Renal cortex interstitium (tissue), 15 donors: ENCODE results near the gene RNF169. TPM values are rescaled to one million over a fixed set of nuclear protein-coding genes. Genes with fewer than 3 reads are reported as not detected.
A peak's percentile ranks its signal among the peaks of the same experiment; 100 is the strongest.

Experiments
- DNase-seq, 11 donors: peaks; one replicate each; pipeline ENCODE4 v3.0.0-alpha.2; 2013; ENCODE audit warnings: low read depth in 9 of 11, low spot score in 4 of 11; ENCODE audit errors: extremely low read depth in 1 of 11
- long read RNA-seq, 16 experiments: transcript quantifications; one replicate each; lab custom pipeline, GENCODE V29; 2026
- polyA plus RNA-seq, 3 donors: library from polyadenylated mRNA; unstranded; fragments of 120-200 nt; gene quantifications; one replicate each; pipeline ENCODE4 v1.2.1, GENCODE V29; 2013; ENCODE audit not compliant: insufficient read length in 3 of 3

The RNF169 gene, protein sequence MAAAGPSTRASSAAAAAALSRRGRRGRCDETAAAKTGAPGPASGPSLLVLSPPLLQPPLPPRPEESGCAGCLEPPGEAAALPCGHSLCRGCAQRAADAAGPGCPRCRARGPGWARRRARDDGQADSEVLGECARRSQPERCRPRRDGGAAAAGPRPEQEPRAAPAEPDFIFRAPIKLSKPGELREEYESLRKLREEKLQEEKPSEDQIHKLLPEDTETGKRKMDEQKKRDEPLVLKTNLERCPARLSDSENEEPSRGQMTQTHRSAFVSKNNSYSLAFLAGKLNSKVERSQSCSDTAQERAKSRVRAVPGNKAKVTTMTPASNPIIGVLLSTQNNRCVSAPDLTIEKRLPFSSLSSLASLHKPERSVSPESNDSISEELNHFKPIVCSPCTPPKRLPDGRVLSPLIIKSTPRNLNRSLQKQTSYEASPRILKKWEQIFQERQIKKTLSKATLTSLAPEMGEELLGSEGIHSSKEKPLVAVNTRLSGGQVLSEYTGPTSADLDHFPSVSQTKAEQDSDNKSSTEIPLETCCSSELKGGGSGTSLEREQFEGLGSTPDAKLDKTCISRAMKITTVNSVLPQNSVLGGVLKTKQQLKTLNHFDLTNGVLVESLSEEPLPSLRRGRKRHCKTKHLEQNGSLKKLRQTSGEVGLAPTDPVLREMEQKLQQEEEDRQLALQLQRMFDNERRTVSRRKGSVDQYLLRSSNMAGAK
- 10 to 100 TPM; 17.0 to 20.7 (median 18.2) TPM for polyA plus RNA-seq
- long read RNA-seq, donor 1, full-length matches to known transcripts, result 1 of 25 reads
- long read RNA-seq, donor 1, partial matches to known transcripts, result 24 of 25 reads
- long read RNA-seq, donor 1, other reads (novel, unspliced or antisense), result 0 of 25 reads
- long read RNA-seq, donor 2, full-length matches to known transcripts, result 5 of 5 reads
- long read RNA-seq, donor 2, partial matches to known transcripts, result 0 of 5 reads
- long read RNA-seq, donor 2, other reads (novel, unspliced or antisense), result 0 of 5 reads
- long read RNA-seq, donor 3, full-length matches to known transcripts, result 3 of 3 reads
- long read RNA-seq, donor 3, partial matches to known transcripts, result 0 of 3 reads
- long read RNA-seq, donor 3, other reads (novel, unspliced or antisense), result 0 of 3 reads
- long read RNA-seq, donor 4, result 0 reads
- long read RNA-seq, donor 5, result 0 reads
- long read RNA-seq, donor 6, full-length matches to known transcripts, result 2 of 2 reads
- long read RNA-seq, donor 6, partial matches to known transcripts, result 0 of 2 reads
- long read RNA-seq, donor 6, other reads (novel, unspliced or antisense), result 0 of 2 reads
- long read RNA-seq, donor 7, full-length matches to known transcripts, result 3 of 3 reads
- long read RNA-seq, donor 7, partial matches to known transcripts, result 0 of 3 reads
- long read RNA-seq, donor 7, other reads (novel, unspliced or antisense), result 0 of 3 reads
- long read RNA-seq, donor 8, full-length matches to known transcripts, result 2 of 45 reads
- long read RNA-seq, donor 8, partial matches to known transcripts, result 43 of 45 reads
- long read RNA-seq, donor 8, other reads (novel, unspliced or antisense), result 0 of 45 reads
- long read RNA-seq, donor 9, full-length matches to known transcripts, result 3 of 3 reads
- long read RNA-seq, donor 9, partial matches to known transcripts, result 0 of 3 reads
- long read RNA-seq, donor 9, other reads (novel, unspliced or antisense), result 0 of 3 reads
- long read RNA-seq, donor 10, result 0 reads
- long read RNA-seq, donor 11, full-length matches to known transcripts, result 2 of 2 reads
- long read RNA-seq, donor 11, partial matches to known transcripts, result 0 of 2 reads
- long read RNA-seq, donor 11, other reads (novel, unspliced or antisense), result 0 of 2 reads
- long read RNA-seq, donor 12, result 0 reads
- long read RNA-seq, donor 13, result 0 reads
- long read RNA-seq, donor 14, result 0 reads
- long read RNA-seq, donor 15, full-length matches to known transcripts, result 2 of 2 reads
- long read RNA-seq, donor 15, partial matches to known transcripts, result 0 of 2 reads
- long read RNA-seq, donor 15, other reads (novel, unspliced or antisense), result 0 of 2 reads
- long read RNA-seq, donor 16, full-length matches to known transcripts, result 8 of 8 reads
- long read RNA-seq, donor 16, partial matches to known transcripts, result 0 of 8 reads
- long read RNA-seq, donor 16, other reads (novel, unspliced or antisense), result 0 of 8 reads

GRCh38 chr11:74748211-74749126, at the start of gene RNF169:
Gene RNF169 (plus strand): TSS chr11:74748849. CDS start chr11:74748881, 32 bp downstream.
- peak; percentile 83 to 96 (median 90) for DNase-seq

DNA sequence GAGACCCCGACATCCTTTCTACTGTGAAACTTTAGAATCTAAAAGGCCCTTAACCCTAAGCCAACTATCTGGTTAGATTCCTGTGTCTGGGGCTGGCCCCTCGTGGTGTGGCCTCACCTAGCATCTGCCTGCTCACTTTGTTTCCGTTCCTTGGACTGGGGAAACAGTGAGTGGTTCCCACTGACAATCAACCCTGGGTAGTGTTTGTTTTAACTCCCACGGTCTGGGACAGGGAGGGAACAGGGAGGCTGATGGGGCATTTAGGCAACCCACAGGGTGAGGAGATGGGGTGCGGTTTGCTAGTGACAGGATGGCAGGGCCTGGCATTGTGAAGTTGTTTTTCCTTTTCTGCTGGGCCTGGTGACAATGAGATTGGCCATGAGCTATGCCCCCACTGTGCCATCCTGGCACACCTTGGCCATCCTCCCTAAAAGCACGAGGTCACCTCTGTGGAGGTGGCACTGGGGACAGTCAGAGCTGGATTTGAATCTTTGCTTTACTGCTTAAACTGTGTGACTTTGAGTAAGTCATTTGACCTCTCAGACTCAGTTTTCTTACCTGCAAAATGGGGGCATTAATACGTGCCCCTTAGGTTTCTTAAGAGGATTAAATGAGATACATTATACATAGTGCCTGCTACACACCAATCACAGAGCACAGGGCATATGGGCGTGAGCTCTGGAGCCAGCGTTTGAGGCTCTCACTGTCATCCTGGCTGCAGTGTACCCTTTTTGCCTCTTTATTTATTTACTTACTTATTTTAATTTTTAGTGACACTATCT, 48.8 kb upstream of the RNF169 start:
- DNase-seq, result no peak

DNA sequence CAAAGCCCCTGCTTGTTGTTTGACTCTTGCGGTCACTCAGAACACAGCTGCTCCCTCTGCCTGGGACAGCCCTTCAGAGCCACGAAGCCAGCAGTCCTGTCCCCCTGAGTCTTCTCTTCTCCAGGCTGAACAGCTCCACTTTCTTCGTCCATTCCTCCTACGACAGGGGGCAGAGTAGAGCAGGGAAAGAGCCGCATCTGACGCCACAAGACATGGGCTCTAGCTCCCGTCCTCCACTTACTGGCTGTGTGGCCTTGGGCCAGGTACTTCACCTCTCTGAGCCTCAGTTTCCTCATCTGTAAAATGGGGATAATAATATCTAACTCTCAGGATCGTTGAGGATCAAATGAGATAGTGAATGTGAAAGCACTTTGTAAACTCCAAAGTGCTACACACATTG, 47.3 kb upstream of the RNF169 start:
- no peak for DNase-seq

DNA sequence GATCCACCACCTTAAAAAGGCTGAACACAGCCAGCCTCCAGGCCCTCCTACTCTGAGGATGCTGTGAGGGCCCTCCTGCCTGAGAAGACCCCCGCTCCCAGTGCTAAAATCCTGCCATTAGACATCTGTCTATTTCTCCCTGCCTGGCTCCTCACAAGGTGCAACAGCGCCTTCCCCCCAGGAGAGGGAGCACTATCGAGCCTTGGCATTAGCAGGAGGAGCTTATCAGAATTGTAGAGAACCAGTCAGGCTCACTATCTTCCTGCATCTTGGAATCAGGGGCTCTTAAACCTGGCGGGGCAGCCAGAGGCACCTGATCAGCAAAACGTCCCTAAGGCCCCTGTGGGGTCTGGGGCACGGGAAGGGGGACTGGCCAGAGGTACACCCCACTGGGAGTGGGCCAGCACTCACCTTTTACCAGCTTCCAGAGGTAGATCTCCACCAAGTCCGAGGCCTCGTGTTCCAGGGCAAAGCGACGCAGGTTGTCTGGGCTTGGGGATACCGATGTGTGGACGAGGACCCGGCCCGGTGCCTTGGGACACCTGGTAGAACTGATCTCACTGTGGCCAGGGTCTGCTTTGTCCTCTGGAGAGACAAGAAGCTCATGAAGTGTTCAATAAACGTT, 46.2 kb upstream of the RNF169 start:
- DNase-seq, result peak in 7 of 11 donors; percentile 37 to 70 (median 55)

- no peak for DNase-seq
Measured at GRCh38 chr11:74703211-74703610, 45.4 kb upstream of the RNF169 start.

DNA sequence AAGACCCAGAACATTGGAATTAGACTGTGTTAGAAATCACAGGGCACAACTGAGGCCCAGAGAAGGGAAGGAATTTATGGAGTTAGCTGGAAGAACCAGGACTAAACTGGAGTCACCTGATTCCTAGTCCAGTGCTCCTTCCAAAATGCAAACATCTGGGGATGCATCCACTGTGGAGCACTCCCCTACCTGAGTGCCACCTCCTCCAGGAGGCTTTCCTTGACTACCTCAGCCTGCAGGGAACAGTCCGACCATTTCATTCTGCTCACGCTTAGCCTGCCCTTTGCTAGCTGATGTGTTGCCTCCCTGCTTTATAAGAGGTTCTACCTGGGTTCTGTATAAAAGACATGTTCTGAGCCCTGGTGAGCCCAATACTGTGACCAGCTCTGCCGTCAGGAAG, 41.5 kb upstream of the RNF169 start:
- no peak for DNase-seq

DNA sequence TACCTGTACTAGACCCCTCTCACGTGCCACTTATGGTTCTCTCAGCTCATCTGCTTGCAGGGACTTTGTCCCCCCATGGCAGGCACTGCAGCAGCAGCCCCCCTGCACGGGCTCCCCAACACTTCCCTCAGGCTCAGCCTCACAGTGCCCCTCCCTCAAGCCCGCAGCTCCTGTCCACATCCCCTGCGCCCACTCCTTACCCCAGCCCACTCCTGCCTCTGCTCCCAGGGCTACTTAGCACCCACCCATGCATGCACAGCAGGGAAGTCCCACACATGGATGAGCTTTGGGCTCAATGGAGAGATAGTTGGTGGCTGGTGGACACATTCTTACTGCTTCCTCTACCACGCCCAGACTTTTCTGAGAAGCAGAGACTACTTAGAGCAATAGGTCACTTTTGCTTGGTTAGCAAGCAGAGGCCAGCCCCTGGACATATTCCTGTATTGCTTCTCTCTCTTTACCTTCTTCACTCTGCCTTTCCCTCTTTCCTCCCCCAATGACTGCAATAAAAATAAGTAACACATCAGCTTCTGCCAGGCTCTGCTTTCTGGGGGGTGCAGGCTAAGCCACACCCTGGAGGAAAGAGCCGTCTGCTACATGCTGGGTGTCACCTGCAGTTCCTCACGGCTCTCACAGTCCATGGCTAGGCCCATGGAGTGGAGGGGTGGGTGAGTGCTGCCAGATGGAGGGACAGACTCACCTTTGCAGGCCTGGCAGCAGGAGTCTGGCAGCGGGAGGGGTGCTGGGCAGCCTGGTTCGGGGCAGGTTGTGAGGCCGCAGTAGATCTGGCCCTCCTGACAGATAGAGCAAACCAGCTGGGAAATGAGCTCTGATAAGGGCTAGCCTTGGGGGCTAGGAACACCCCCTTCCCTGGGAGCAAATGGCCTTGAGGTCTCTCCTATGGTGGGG, 40.8 kb upstream of the RNF169 start:
- no peak for DNase-seq

GRCh38 chr11:74709175-74709574, 39.5 kb upstream of the RNF169 start:
- DNase-seq, result no peak

DNA sequence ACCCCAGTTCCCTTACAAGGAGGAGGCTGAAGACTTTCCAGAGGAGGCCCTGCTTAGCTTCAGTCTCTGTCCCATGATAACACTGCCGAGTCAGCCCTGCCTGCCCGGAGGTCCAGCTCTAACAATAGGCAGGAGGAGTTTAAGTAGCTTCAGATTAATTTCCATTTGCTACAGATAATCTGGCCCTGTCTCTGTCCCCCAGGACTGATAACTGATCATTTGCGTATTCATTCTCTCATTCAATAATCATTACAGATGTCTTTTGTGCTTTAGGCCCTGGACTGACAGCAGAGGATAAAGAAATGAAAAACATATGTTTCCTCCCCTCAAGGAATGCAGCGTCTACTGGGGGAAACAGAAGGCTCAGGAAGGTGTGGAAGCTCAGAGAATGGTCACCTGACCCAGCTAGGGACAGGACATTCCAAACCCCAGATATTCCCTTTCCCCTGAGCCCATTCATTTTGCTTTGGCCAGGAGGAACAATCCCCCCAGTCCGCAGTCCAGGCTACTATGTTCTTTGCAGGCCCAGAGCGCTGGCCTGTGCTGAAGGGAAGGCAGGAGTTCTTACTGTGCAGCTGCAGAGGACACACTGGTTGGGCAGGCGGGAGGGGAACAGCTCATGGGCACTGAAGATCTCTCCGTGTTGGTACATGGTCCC, 38.2 kb upstream of the RNF169 start:
- no peak for DNase-seq

- no peak for DNase-seq
Measured at GRCh38 chr11:74713686-74714085, 35.0 kb upstream of the RNF169 start.

DNA sequence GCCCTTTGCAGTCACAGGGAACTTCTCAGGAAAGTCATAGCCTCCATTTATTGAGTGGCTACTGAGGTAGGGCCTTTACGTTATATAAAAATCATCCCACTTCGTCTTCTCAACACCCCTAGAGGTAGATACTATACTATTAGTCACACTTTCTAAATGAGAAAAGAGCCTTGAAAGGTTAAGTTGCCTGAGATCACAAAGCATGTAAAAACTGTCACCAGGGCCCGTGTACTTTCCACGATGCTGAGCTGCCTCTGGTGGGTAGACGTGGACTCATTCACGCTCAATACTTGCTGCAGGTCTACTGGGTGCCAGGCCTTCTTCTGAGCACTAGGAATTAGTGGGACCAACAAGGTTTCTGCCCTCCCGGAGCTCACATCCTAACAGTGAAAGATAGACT, 33.7 kb upstream of the RNF169 start:
- no peak for DNase-seq

DNA sequence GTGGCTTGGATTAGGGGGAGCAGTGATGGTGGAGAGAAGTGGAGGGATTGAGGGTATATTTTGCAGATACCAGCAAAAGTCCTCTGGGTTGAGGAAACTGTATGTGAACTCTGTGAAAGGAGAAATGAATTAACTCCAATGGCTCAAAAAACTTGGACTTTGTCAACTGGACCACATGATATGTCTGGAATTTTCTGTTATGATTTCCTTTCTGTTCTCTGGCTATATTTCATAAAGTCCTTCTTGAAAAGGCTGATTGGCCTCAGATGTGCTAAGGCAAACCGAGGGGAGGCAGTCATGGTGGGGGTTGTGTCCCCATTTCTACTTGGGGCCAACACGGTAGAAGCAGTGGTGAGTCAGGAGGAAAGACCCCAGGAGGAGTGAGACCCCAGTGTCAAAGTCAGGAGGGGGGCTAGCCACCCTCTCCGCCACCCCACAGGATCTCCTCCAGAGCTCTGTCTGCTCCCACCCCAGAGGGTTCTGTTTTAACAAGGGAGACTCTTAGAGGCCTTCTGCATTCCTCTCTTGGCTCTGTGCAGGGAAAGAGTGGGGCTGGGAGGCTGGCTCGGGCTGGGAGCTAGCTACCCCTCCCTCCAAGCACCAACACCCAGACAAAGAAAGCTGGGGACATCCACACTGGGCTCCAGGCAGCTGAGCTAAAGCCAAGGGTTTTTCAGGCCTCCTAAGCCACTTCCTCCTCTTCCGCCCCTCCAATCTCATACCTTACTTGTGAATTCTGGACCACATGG, 31.3 kb upstream of the RNF169 start:
- DNase-seq, result peak in 1 of 11 donors; percentile 28

GRCh38 chr11:74719011-74719410, 29.6 kb upstream of the RNF169 start:
- no peak for DNase-seq
